GM15510 (cell line): ENCODE measurements around the gene IRAG1.

Experiments
- POLR2A ChIP-seq: IDR thresholded peaks from 3 replicates; pipeline ENCODE4 v1.6.1; 2011; ENCODE audit warnings: borderline replicate concordance; ENCODE audit not compliant: insufficient read length; ENCODE audit errors: extremely low read depth

IRAG1 gene

GRCh38 chr11:10646681-10647355, 46.7 kb downstream of the IRAG1 start:
- TF ChIP-seq POLR2A: no peak

DNA sequence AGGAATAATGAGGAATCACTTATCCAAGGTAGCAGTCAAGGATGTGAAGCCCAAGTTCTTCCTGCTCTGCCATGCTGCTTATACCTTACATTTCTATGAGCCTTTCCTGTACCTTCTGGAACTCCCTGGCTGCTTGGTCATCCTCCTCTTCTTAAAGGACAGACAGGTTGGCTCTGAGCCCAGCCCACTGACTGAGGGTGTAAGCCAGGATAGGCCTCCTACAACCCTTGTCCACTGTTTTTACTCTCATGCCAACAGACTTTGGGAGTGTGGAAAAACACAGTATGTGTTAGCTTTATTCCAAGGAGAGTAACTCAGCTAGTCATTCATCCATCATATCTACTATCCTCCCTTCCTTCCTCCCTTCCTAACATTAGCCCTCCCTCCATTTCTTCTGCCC, 47.5 kb downstream of the IRAG1 start:
- TF ChIP-seq POLR2A: no peak

DNA sequence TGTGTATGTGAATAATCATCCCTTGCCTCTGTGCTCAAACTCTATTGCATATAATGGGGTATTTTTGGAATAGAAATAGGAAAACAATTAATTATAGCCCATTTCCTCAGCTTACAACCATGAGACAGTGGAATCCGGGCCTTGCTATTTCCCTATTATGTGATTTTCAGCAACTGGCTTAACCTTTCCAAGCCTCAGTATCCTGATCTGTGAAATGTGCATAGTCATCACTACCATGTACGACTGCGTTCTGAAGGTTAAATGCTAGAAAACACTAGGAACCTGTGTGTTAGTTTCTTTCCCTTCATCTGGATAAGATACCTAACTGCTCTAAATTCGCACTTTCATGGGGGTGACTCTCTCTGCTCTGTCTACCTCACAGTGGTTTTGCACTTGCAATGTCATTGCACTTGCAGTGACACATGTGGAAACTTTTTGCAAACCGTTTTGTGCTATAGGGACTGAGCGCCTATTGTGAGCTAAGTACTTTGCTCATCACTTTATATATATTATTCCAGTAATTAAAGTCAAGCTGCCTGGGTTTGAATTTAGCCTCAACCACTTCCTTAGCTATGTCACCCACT, 48.3 kb downstream of the IRAG1 start:
- no peak for TF ChIP-seq POLR2A
